ENCODE data around the gene KLRF2.
"Not testable (repeated sequence)": the region's sequence is repeated elsewhere in the genome, so short reads cannot be mapped to it uniquely, and the experiment has no call there.

KLRF2 gene

GRCh38 chr12:9881246-9881645 is at the start of gene KLRF2:
TSS of gene KLRF2 (plus strand) at chr12:9881489. CDS start at chr12:9881596, 107 bp downstream.
- DNase-seq (ENCODE audit: low read depth in 2 of 2), result no peak

- no peak for DNase-seq (ENCODE audit: low read depth in 2 of 2)
Measured at GRCh38 chr12:9831720-9832119, 49.6 kb upstream of the KLRF2 start.

- DNase-seq (ENCODE audit: low read depth in 2 of 2), result no peak
Measured at GRCh38 chr12:9843407-9843806, 37.9 kb upstream of the KLRF2 start.

- DNase-seq (ENCODE audit: low read depth in 2 of 2), result no peak
Measured at GRCh38 chr12:9848899-9849298, 32.4 kb upstream of the KLRF2 start.

GRCh38 chr12:9851050-9851449 is 30.2 kb upstream of the KLRF2 start:
- DNase-seq (ENCODE audit: low read depth in 2 of 2), result no peak

- DNase-seq (ENCODE audit: low read depth in 2 of 2), result no peak
Measured at GRCh38 chr12:9851927-9852326, 29.4 kb upstream of the KLRF2 start.

GRCh38 chr12:9856151-9856550 is 25.1 kb upstream of the KLRF2 start:
- no peak for DNase-seq (ENCODE audit: low read depth in 2 of 2)

- no peak for DNase-seq (ENCODE audit: low read depth in 2 of 2)
Measured at GRCh38 chr12:9856894-9857293, 24.4 kb upstream of the KLRF2 start.

- DNase-seq (ENCODE audit: low read depth in 2 of 2), result no peak
Measured at GRCh38 chr12:9858135-9858534, 23.2 kb upstream of the KLRF2 start.

- DNase-seq (ENCODE audit: low read depth in 2 of 2), result no peak
Measured at GRCh38 chr12:9864913-9865675, 16.2 kb upstream of the KLRF2 start.

- no peak for DNase-seq (ENCODE audit: low read depth in 2 of 2)
Measured at GRCh38 chr12:9866860-9867269, 14.4 kb upstream of the KLRF2 start.

- no peak for DNase-seq (ENCODE audit: low read depth in 2 of 2)
Measured at GRCh38 chr12:9867531-9867930, 13.8 kb upstream of the KLRF2 start.

GRCh38 chr12:9868311-9868801 is 12.9 kb upstream of the KLRF2 start:
- no peak for DNase-seq (ENCODE audit: low read depth in 2 of 2)

- no peak for DNase-seq (ENCODE audit: low read depth in 2 of 2)
Measured at GRCh38 chr12:9868951-9869306, 12.4 kb upstream of the KLRF2 start.

- peak in 1 of 2 donors; percentile 12 for DNase-seq (ENCODE audit: low read depth in 2 of 2)
Measured at GRCh38 chr12:9869307-9870161, 11.8 kb upstream of the KLRF2 start, which contains the start of gene CLEC2B. TSS of gene CLEC2B (minus strand) at chr12:9869354.

- no peak for DNase-seq (ENCODE audit: low read depth in 2 of 2)
Measured at GRCh38 chr12:9870286-9870866, 10.9 kb upstream of the KLRF2 start.

GRCh38 chr12:9872162-9872561 is 9.1 kb upstream of the KLRF2 start:
- no peak for DNase-seq (ENCODE audit: low read depth in 2 of 2)

GRCh38 chr12:9872742-9873141 is 8.5 kb upstream of the KLRF2 start:
- no peak for DNase-seq (ENCODE audit: low read depth in 2 of 2)

GRCh38 chr12:9876120-9876519 is 5.2 kb upstream of the KLRF2 start:
- DNase-seq (ENCODE audit: low read depth in 2 of 2), result not testable (repeated sequence)

GRCh38 chr12:9880532-9881078 is 684 bp upstream of the KLRF2 start:
- no peak for DNase-seq (ENCODE audit: low read depth in 2 of 2)

GRCh38 chr12:9881988-9882387 is 699 bp downstream of the KLRF2 start:
- no peak for DNase-seq (ENCODE audit: low read depth in 2 of 2)

- DNase-seq (ENCODE audit: low read depth in 2 of 2), result no peak
Measured at GRCh38 chr12:9883175-9883574, 1.9 kb downstream of the KLRF2 start.

All from stimulated activated CD8-positive, alpha-beta memory T cell treated with anti-CD3 and anti-CD28 coated beads, Interleukin-7, amount 100 ng/mL, for 4 hours (primary cell).